GM21390 (cell line): ENCODE results near the gene ARHGAP20.
"Not testable (repeated sequence)": the region's sequence is repeated elsewhere in the genome, so short reads cannot be mapped to it uniquely, and the experiment has no call there.

Experiments
- ATAC-seq: cut with Tn5 transposase; IDR thresholded peaks from one replicate; pipeline ENCODE4 v1.9.1; 2021; ENCODE audit not compliant: unreplicated experiment

Gene ARHGAP20

DNA sequence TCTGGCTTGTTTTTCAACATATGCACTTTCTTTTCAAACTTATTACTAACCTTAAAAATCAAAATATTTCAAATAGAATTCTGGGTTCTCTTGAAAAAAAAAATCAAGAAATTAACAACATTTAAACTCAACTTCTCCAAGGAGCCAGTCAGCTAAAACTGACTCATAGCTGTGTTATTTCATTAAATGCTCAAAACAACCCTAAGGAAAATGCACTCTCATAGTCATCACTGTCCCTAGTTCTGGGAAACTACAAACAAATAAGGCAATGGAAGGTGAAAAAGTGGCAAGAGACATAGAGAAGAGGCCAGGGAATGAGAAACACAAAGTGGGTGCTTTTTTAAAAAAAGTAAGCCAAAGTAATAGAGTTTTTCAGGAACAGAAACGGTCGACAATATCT, 4.1 kb upstream of the ARHGAP20 start:
- ATAC-seq: no peak

DNA sequence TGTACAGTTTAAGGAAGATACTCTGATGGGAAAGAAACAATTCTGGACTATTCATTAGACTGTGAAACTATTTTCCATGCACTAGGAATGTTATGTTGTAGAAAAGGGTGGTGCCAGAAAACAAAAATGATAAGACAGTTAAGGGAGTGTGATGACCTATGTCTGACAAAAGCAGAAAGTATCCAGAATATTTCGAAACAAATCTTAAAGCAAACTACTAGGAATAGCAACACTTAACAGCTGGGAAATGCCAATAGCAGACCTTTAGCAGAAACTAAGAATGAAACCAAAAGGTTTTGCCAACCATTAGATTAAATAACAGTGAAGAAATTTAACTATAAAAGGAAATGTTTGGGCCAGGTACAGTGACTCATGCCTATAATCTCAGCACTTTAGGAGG, 3.3 kb upstream of the ARHGAP20 start:
- ATAC-seq: no peak

DNA sequence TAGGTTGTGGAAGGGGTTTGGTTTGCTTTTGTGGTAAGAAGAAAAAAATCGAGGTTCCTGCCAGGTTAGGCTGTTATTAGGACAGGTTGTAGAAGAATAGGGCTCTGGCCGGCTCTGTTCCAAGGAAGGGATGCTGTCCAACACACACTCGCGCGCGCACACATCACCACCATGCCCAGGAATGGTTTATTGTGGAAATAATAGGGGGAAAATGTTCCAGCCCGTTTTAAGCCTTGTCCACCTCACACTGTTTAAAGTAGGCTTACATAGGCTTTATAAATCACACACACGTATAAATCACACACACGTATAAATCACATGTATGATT, 1.2 kb upstream of the ARHGAP20 start:
- ATAC-seq: no peak

DNA sequence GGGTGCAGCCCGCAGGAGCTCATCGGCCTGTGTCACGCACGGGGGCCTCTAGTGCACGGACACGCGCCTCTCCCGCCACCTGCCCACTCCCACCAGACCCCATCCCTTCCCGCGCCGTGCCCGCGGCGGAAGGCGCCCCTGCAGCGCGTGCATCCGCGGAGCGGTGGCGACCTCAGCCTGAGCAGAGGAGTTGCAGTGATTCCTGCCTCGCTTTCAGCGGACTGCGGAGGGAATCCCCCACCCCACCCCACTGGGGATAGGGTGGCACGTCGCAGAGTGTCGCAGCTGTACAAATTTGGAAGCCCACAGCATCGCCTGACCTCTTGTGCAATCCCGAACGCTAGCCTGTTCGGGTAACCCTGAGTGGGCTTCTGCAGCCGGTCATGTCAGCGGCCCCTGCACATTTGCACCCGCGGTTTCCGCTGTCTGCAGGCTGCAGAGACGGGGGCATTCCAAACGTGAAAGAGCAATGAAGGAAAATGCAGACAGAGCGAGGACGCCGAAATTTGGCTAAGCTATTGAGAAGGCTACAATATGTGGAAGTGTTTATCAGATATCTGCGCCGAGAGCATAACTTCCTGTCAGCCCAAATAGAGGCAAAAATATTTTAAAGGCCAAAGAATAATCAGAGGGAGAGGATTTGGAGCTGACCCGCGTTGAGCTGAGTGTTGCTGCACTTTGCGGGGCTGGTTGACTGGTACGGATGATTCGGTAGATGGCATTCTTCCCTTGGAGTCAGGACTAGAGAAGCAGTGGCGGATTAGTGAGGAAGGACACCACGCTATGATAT, 617 bp upstream of the ARHGAP20 start:
- ATAC-seq: peak; percentile 27

DNA sequence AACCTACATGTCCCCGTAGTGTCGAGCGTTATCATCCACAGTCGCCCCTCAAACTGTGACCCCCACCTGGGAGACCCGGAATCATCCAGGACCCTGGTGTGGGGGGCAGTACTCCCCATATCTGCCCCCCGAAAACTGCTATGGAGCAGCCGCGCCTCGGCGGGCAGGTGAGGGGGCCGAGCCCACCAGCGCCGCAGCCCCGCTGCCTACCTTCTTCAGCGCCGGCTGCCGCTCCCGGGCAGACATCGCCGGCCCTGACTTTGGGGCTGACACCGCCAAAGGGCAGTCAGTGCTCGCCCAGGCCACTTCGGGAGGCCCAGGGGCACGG, 825 bp downstream of the ARHGAP20 start:
- ATAC-seq: no peak

DNA sequence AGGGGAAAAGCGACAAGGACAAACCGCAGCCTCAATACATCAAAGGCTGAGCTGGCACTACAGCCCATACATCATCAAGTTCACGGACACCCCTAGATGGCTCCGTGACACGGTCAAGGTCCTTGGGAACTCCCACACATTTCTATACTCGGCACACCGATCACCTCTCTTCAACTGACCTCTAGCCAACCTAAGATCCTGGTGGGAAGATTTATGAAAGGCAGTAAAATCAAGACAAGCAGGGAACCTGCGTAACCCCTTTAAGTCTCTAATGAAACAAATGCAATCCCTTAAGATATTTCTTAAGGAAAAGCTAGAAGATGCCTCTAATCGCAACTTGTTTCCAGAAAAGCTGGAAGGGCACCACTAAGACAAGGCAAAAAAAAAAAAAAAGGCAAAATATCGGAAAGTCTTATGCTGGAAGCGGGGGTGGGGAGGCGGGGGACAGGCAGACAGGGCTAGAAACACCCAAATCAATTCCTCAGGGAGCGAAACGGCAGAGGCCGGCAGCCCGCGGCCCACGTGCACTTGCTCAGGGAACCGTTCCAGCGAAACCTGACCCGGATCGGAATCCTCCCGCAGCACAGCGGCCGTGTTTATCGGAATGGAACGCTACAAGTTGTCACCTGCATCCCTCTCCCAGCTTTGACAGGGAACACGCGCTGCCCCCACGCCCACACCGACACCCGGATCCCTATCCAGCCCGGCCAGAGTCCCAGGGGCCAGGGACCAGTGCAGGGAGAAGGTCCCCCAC, 1.4 kb downstream of the ARHGAP20 start:
- ATAC-seq: no peak

DNA sequence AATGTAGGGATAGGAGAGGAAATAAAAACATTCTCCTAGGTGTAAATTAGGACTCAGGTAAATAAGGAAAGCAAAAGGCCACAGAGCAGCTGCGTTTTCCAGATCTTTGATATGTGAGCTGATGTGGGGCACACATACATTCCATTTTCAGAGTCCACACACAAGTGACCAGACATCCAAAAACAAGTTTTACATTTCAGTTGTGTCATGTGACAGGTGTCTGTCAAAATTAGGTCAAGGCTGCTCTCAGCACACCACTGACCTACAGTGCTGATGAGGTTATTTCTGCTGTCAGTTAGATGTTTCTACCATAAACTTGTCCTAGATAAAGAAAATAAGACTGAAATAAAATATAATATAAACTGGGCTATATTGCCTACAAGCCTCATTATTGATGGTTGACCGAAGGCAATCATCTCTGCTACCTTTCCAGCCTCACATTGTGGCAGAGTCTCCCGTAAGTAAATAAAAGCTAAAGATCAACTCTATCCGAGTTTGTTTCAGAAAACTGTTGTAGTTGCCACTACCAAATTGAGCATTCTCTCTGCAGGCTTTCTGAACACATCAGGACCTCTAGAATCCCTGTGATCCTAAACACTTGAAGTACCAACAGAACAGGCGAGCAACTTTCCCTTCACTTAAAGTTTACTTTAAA, 7.9 kb downstream of the ARHGAP20 start:
- ATAC-seq: no peak

DNA sequence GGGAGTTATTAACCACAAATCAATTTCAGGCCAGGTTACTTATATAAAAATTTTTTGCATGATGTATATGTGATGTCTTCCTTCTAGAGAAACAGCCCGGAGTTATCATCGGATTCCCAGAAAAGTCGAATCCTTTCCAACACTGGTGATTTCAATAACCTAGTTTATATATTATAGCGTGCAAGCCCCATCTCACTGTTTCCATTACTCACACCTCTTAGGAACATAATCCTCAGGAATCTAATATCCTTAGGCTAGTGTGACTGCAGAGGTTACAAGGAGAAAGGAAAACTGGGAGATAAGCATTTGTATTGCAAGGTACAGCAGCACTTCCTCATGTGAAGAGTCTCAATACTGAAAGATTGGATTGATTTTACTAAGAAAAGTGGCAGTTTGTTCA, 20.3 kb downstream of the ARHGAP20 start:
- ATAC-seq: no peak

DNA sequence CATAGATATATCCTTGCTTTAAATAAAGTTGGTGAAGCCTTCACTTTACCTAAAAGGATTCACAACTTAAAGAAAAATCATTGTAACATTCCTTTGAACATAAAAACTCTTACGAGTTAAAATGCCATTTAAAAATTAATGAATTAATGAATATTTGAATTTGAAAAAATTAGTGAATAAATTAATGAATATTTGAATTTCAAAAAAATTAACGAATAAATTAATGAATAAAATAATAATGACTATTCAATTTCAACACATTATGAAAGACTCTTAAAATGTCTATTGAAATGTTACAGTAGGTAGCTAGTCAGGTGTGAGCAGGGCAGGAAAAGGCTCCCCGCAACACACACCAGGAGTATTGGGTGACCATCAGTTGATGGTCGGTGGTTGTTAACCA, 22.9 kb downstream of the ARHGAP20 start:
- ATAC-seq: no peak

DNA sequence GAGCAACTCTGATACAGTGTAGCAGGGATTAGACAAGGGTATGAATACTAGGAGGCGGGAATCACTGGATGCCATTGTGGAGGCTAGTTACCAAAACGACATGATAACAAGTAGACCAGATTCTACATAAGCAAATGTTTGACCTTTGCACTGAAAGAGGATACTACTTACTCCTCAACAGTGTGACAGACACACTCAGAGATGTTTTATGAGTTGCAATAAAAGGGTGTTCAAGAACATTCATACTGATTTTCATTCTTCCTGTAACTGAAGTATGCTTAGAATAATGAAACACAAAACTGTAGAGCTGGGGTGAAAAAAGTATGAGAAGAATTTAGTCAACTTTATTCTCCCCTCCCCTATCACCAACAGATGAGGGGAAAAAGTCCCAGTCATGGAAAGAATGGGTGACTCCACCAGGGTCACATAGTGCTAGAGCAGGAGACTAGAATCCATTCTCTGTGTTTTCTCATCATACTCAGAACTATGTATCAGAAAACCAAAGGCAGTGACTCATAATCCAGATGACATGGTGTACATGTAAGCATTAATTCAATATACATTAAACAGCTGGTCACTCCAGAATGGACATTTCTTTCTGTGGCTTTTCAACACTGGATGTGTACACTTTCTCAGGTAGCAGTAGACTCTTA, 32.8 kb downstream of the ARHGAP20 start:
- ATAC-seq: no peak

DNA sequence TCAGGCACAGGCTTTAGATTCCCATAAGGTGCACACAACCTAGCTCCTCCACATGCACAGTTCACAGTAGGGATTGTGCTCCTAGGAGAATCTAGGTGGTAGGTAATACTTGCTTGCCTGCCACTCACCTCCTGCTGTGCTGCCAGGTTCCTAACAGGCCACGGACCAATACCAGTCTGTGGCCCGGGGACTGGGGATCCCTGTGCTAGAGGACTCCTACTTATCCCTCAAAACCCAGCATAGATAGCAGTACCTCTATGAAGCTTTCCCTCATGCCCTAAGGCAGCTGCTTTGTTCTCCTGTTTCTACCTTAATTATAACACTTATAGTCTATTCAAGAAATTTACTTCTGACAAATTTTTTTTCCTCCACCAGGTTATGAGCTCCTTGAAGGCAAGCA, 36.7 kb downstream of the ARHGAP20 start:
- ATAC-seq: no peak

DNA sequence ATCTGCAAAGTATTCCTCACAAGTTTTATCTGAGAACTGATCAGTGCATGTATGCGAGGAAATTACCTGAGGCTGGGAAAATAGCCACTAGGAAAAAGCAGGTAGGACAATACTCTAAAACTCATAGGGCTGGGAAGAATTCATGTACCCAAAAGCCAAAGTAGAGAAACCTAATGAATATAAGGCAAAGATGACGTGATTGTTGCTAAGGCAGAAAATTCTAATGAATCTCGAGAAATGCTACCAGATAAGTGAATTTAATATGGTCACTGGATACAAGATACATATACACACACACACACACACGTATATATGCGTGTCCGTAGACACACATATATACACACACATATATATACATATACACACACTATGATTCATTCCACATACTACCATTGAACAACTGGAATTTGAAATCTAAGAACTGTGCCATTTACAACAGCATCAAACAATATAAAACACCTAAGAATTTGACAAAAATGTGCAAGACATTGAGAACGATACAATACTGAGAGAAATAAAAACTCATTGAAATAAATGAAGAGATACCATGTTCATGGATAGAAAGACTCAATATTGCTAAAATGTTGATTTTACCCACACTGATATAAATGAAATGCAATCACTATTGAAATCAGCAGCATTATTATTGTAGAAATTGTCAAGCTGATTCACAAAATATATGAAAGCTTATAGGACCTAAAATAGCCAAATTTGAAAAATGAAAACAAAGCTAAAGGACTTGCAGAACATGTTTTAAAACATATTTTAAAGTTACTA, 46.4 kb downstream of the ARHGAP20 start:
- no peak for ATAC-seq

DNA sequence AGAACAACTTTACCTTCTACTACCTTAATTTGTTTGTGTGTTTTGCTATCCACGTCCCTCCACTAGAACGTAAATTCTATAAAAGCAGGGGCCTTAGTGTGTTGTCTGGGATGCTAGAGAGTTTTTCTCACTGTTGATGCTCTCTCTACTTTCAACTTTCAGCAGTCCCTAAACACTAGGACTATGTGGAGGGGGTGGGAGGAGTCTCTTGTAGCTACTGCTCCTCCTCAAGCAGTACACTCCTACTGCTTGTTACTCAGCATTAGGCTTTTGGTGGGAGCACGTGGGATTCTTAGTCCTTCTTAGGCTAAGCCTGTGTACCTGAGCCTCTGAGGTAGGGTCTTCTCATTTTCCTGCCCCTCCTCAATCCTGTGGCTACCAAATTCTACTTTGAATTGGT, 56.3 kb downstream of the ARHGAP20 start:
- no peak for ATAC-seq

DNA sequence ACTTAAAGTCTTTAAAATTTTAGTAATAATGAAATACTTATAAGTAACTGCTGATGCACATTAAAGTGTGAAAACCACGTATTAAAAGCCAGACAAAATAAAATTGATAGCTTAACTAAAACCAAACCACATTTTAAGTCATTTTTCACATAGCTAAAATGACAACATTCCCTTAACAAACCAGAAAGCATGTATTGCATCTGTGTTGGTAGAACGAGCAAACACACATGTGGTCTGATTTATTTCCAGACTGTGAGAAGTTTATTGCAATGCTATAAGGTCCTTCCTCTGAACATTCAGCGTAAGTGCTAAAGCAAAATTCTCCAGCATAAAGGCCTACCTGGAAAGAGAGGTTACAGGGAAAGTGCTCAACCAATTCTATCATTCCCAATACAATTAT, 57.8 kb downstream of the ARHGAP20 start:
- no peak for ATAC-seq

DNA sequence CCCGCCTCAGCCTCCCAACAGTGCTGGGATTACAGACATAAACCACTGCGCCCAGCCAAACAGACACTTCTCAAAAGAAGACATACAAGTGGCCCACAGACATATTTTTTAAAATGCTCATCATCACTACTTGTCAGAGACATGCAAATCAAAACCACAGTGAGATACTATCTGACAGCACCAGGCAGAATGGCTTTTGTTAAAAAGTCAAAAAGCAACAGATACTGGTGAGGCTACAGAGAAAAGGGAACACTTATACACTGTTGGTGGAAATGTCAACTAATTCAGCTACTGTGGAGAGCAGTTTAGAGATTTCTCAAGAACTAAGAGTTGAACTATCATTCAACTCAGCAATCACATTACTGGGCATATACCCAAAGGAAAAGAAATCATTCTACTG, 67.0 kb downstream of the ARHGAP20 start:
- ATAC-seq: no peak

DNA sequence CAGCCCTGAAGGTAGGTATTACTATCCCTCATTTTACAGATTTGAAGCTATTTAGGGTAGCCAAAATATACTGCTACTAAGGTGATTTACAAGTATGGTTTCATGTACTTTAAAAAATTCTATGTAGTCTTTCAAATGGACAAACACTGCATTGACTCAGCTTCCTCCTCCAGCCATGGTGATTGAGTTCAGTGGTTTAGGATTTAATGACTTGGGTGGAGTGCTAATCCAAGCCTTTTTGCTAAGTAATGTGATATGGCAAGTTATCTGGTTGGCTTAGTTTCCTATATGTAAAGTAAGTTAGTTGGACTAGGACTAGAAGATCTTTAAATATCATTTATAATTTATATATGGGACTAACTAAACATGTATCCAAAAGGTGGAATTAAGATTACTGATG, 77.9 kb downstream of the ARHGAP20 start:
- ATAC-seq: no peak

DNA sequence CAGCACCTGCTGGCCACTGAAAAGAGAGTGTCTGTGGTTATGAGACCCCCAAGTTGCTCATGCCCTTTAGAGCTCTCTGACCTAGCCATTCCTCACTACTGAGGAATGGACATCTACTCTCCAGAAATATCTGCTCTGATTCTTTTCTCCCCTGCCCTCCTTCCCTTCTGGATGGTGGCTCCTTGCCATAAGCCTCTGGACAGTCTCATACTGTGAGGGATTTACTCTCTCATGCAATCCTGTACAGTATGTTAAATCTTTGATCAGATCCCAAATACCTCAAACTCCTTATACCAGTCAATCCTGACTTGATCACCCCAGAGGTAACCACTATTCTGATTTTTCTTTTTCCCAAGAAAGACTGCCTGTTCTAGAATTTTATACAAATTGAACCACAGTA, 80.7 kb downstream of the ARHGAP20 start:
- no peak for ATAC-seq

DNA sequence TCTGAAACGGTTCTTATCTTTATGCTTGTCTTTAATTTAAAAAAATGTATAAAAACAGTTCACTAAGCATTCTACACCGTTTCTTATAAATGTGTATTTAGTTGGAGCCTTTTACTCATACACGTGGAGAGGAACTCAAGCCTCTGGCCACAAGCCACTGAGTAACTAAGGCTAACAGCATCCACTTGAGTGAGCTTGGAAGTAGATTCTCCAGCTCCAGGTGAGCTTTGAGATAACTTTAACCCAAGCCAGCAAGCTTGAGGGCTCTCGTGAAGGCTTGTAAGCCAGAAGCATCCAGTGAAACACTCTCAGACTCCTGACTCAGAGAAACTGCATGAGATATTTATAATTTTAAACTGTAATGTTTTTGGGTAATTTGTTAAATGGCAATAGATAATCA, 82.6 kb downstream of the ARHGAP20 start:
- no peak for ATAC-seq

DNA sequence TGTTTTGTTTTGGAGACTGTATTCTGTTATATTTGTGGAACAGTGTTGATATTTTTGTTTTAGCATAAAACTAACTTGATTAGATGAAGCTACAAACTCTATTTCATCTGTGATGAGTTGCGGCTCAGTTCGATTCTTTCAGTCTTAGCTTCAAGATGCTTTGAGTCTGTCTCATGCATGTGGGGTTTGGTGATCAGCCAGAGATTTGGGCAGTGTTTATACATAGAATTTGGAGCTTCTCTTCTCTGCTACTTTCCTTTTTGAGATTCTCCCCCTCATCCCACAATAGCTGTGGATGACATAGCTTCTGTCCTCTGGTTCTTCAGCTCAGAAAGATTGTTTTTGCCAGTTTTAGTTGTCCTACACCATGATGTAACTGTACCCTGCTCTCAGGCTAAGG, 90.4 kb downstream of the ARHGAP20 start:
- no peak for ATAC-seq

DNA sequence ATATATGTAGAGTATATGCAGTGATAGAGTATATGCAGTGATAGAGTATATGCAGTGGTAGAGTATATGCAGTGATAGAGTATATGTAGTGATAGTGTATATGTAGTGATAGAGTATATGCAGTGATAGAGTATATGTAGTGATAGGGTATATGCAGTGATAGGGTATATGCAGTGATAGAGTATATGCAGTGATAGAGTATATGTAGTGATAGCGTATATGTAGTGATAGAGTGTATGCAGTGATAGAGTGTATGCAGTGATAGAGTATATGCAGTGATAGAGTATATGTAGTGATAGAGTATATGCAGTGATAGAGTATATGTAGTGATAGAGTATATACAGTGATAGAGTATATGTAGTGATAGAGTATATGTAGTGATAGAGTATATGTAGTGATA, 92.9 kb downstream of the ARHGAP20 start:
- not testable (repeated sequence) for ATAC-seq

DNA sequence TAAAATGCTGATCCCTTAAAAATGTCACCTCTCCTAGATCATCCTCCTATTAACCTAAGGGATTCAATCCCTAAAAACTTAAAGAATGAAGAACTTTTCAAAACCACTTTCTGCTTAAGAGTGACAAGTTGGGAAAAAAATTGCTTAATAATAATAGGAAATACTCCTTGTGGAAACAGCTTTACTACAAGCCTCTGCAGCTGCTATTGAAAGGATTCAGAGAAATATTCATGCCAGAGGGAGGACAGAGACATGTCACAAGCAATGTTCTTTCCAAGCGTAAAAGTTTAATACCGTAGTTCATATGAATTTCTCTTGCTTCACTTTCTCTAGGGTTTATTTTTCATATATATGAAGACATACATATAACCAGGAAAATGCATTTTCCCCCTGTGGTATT, 98.2 kb downstream of the ARHGAP20 start:
- ATAC-seq: no peak
